Measurements from ENCODE around the gene TMTC1.

TMTC1 gene

GRCh38 chr12:29566441-29566840, 217.3 kb downstream of the TMTC1 start:
- no peak overlapping the region for H3K27ac ChIP-seq (ENCODE audit: low read length)
- no peaks in the 10 kb centered on the region for H3K9me3 ChIP-seq (ENCODE audit: insufficient read depth, low read length)
- H3K9ac ChIP-seq (ENCODE audit: low read length): no peak overlapping the region
- H3K4me2 ChIP-seq (ENCODE audit: low read length): no peak overlapping the region
- no peak overlapping the region for H2AFZ ChIP-seq (ENCODE audit: low read depth, low read length)
- H3K79me2 ChIP-seq (ENCODE audit: low read length): no peaks in the 10 kb centered on the region
- no peak overlapping the region for H3K4me3 ChIP-seq (ENCODE audit: low read length)
- no peaks in the 10 kb centered on the region for H3K36me3 ChIP-seq (replicated peaks; ENCODE audit: low read depth, low read length)
- no peaks in the 10 kb centered on the region for H4K20me1 ChIP-seq (ENCODE audit: insufficient read depth, low read length)
- peaks cover 4% of the 10 kb centered on the region; the same call in 1 of the 2 replicates for H3K4me1 ChIP-seq (ENCODE audit: low read length)
- TF ChIP-seq EZH2phosphoT487 (IDR thresholded peaks at IDR 0.05; ENCODE audit: low read depth): no peak
- H3K27me3 ChIP-seq (ENCODE audit: low read depth, low read length): 0 out of 2 replicates have a peak, but pooled peaks cover 5% of the 10 kb centered on the region

GRCh38 chr12:29565727-29566126, 218.0 kb downstream of the TMTC1 start:
- H3K4me2 ChIP-seq (ENCODE audit: low read length): no peak overlapping the region
- no peak overlapping the region for H3K27ac ChIP-seq (ENCODE audit: low read length)
- no peak overlapping the region for H2AFZ ChIP-seq (ENCODE audit: low read depth, low read length)
- no peaks in the 10 kb centered on the region for H3K9me3 ChIP-seq (ENCODE audit: insufficient read depth, low read length)
- H3K4me1 ChIP-seq (ENCODE audit: low read length): peaks cover 4% of the 10 kb centered on the region; the same call in 1 of the 2 replicates
- H3K4me3 ChIP-seq (ENCODE audit: low read length): no peak overlapping the region
- no peaks in the 10 kb centered on the region for H3K79me2 ChIP-seq (ENCODE audit: low read length)
- no peaks in the 10 kb centered on the region for H4K20me1 ChIP-seq (ENCODE audit: insufficient read depth, low read length)
- H3K36me3 ChIP-seq (replicated peaks; ENCODE audit: low read depth, low read length): no peaks in the 10 kb centered on the region
- no peak overlapping the region for H3K9ac ChIP-seq (ENCODE audit: low read length)
- TF ChIP-seq EZH2phosphoT487 (IDR thresholded peaks at IDR 0.05; ENCODE audit: low read depth) (no peak), CTCF (IDR thresholded peaks at IDR 0.05; ENCODE audit: low read depth, low read length) (no peak)
- 0 out of 2 replicates have a peak, but pooled peaks cover 5% of the 10 kb centered on the region for H3K27me3 ChIP-seq (ENCODE audit: low read depth, low read length)

GRCh38 chr12:29564925-29565324, 218.8 kb downstream of the TMTC1 start:
- no peaks in the 10 kb centered on the region for H4K20me1 ChIP-seq (ENCODE audit: insufficient read depth, low read length)
- H3K4me3 ChIP-seq (ENCODE audit: low read length): no peak overlapping the region
- peaks cover 4% of the 10 kb centered on the region; the same call in 1 of the 2 replicates for H3K4me1 ChIP-seq (ENCODE audit: low read length)
- H3K27me3 ChIP-seq (ENCODE audit: low read depth, low read length): 0 out of 2 replicates have a peak, but pooled peaks cover 5% of the 10 kb centered on the region
- no peak overlapping the region for H3K4me2 ChIP-seq (ENCODE audit: low read length)
- H3K27ac ChIP-seq (ENCODE audit: low read length): no peak overlapping the region
- H3K9me3 ChIP-seq (ENCODE audit: insufficient read depth, low read length): no peaks in the 10 kb centered on the region
- no peaks in the 10 kb centered on the region for H3K79me2 ChIP-seq (ENCODE audit: low read length)
- H2AFZ ChIP-seq (ENCODE audit: low read depth, low read length): no peak overlapping the region
- H3K9ac ChIP-seq (ENCODE audit: low read length): no peak overlapping the region
- no peaks in the 10 kb centered on the region for H3K36me3 ChIP-seq (replicated peaks; ENCODE audit: low read depth, low read length)
- TF ChIP-seq EZH2phosphoT487 (IDR thresholded peaks at IDR 0.05; ENCODE audit: low read depth) (no peak), CTCF (IDR thresholded peaks at IDR 0.05; ENCODE audit: low read depth, low read length) (no peak)

- peak overlapping the region; percentile 51 for H3K4me2 ChIP-seq (ENCODE audit: low read length)
- H3K36me3 ChIP-seq (replicated peaks; ENCODE audit: low read depth, low read length): no peaks in the 10 kb centered on the region
- peaks cover 4% of the 10 kb centered on the region; the same call in 1 of the 2 replicates for H3K4me1 ChIP-seq (ENCODE audit: low read length)
- no peak overlapping the region; the same call in 1 of the 2 replicates for H2AFZ ChIP-seq (ENCODE audit: low read depth, low read length)
- H3K79me2 ChIP-seq (ENCODE audit: low read length): no peaks in the 10 kb centered on the region
- no peak overlapping the region for H3K9ac ChIP-seq (ENCODE audit: low read length)
- H3K27me3 ChIP-seq (ENCODE audit: low read depth, low read length): 0 out of 2 replicates have a peak, but pooled peaks cover 5% of the 10 kb centered on the region
- no peaks in the 10 kb centered on the region for H3K9me3 ChIP-seq (ENCODE audit: insufficient read depth, low read length)
- no peaks in the 10 kb centered on the region for H4K20me1 ChIP-seq (ENCODE audit: insufficient read depth, low read length)
- no peak for TF ChIP-seq EZH2phosphoT487 (IDR thresholded peaks at IDR 0.05; ENCODE audit: low read depth)
- TF ChIP-seq CTCF (IDR thresholded peaks at IDR 0.05; ENCODE audit: low read depth, low read length): no peak
- no peak overlapping the region for H3K27ac ChIP-seq (ENCODE audit: low read length)
- H3K4me3 ChIP-seq (ENCODE audit: low read length): peak overlapping the region; percentile 53
Measured at GRCh38 chr12:29563636-29564035, 220.1 kb downstream of the TMTC1 start.

Data from OCI-LY3 (cell line).